ENCODE data around the gene STAT1.

DNA sequence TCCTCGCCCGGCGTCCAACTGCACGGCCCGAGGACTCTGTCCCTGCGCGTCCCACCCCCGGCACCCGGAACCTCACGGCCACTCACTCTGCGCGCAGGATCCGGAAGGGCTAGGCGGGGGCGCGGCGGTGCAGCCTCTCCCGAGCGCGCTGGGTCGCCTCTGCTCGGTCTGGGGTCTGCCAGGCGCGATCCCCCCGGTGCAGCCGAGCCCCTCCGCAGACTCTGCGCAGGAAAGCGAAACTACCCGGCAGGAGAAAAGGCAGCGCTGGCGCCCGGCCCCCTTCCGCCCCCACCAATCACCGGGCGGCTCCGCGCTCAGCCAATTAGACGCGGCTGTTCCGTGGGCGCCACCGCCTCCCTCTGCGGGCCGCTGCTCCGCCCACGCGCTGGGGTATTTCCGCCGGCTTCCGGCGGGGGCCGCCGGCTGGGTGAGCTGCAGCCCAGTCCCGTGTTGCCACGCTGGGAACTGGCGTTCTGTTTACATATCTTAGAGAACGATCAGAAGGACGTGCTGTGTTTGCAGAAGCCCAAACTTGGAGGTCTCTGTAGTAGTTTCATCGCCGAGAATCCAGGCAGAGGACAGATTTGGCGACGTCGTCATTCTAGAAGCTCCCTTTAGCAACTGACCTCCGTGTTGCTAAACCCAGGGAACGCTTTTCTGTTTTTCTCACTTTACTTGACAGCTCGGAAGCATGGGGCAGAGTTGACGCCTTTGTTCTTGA is at the start of gene STAT1:
- no peak for TF ChIP-seq EZH2 (IDR thresholded peaks at IDR 0.05; ENCODE audit: borderline replicate concordance, low read depth, low read length, severe bottlenecking)
- TF ChIP-seq, protein P1, sequence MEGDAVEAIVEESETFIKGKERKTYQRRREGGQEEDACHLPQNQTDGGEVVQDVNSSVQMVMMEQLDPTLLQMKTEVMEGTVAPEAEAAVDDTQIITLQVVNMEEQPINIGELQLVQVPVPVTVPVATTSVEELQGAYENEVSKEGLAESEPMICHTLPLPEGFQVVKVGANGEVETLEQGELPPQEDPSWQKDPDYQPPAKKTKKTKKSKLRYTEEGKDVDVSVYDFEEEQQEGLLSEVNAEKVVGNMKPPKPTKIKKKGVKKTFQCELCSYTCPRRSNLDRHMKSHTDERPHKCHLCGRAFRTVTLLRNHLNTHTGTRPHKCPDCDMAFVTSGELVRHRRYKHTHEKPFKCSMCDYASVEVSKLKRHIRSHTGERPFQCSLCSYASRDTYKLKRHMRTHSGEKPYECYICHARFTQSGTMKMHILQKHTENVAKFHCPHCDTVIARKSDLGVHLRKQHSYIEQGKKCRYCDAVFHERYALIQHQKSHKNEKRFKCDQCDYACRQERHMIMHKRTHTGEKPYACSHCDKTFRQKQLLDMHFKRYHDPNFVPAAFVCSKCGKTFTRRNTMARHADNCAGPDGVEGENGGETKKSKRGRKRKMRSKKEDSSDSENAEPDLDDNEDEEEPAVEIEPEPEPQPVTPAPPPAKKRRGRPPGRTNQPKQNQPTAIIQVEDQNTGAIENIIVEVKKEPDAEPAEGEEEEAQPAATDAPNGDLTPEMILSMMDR (IDR thresholded peaks at IDR 0.05; ENCODE audit: borderline replicate concordance, extremely low read depth, low read length, poor library complexity, severe bottlenecking): no peak
